ENCODE data around the gene TNFSF8. TPM values are rescaled to one million over a fixed set of nuclear protein-coding genes. Genes with fewer than 3 reads are reported as not detected.

Gene TNFSF8
- total RNA-seq, 1 donor from 2014 or later: not detected

DNA sequence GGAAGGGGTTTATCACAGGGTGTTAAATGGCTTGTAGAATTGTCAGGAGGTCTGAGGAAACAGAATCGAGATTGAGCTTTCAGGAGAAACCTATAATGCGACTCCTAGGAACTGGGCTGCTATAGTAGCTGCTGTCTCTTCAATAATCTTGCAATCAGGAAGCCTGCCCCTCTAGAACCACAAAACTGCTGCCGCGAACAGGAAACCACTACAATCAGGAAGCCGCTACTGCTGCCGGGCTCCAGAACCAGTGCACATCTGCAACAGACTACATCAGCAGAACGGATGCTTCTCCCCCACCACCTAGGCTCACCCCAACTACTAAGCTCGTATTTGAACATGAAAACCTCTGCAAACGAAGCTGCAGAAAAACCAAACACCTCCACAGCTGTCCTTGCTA, 31.6 kb downstream of the TNFSF8 start:
- TF ChIP-seq CTCF (IDR thresholded peaks at IDR 0.05; ENCODE audit: insufficient read depth, low read length, poor library complexity, severe bottlenecking): no peak
- DNase-seq (ENCODE audit: low read depth): no peak
- Histone ChIP-seq H3K27me3 (ENCODE audit: control insufficient read depth, insufficient read depth, low read length) (no peaks in the 10 kb centered on the region), H3K4me3 (ENCODE audit: low read depth, low read length) (no peak overlapping the region), H3K36me3 (ENCODE audit: control insufficient read depth, insufficient read depth, low read length) (no peaks in the 10 kb centered on the region)

GRCh38 chr9:114897196-114897595, 33.2 kb downstream of the TNFSF8 start:
- no peaks in the 10 kb centered on the region for H3K36me3 ChIP-seq (ENCODE audit: control insufficient read depth, insufficient read depth, low read length)
- no peak for TF ChIP-seq CTCF (IDR thresholded peaks at IDR 0.05; ENCODE audit: insufficient read depth, low read length, poor library complexity, severe bottlenecking)
- H3K27me3 ChIP-seq (ENCODE audit: control insufficient read depth, insufficient read depth, low read length): no peaks in the 10 kb centered on the region
- DNase-seq (ENCODE audit: low read depth): no peak
- no peak overlapping the region for H3K4me3 ChIP-seq (ENCODE audit: low read depth, low read length)

DNA sequence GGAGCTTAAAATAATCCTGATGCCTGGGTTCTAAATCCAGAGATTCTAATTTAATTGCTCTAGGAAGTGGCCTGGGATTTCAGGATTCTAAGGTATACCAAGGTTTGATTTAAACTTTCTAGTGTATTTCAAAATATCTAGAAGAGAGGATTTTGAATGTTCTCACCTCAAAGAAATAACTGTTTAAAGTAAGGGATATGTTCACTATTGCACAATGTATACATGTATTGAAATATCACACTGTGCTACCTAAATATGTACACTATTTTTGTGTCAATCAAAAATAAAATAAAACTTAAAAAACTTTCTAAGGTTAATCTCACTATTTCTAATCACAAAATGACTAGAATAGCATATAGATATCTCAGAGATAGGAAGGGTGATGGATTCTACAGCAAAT, 34.0 kb downstream of the TNFSF8 start:
- no peak for DNase-seq (ENCODE audit: low read depth)
- H3K36me3 ChIP-seq (ENCODE audit: control insufficient read depth, insufficient read depth, low read length): no peaks in the 10 kb centered on the region
- no peaks in the 10 kb centered on the region for H3K27me3 ChIP-seq (ENCODE audit: control insufficient read depth, insufficient read depth, low read length)
- TF ChIP-seq CTCF (IDR thresholded peaks at IDR 0.05; ENCODE audit: insufficient read depth, low read length, poor library complexity, severe bottlenecking): no peak
- H3K4me3 ChIP-seq (ENCODE audit: low read depth, low read length): no peak overlapping the region

DNA sequence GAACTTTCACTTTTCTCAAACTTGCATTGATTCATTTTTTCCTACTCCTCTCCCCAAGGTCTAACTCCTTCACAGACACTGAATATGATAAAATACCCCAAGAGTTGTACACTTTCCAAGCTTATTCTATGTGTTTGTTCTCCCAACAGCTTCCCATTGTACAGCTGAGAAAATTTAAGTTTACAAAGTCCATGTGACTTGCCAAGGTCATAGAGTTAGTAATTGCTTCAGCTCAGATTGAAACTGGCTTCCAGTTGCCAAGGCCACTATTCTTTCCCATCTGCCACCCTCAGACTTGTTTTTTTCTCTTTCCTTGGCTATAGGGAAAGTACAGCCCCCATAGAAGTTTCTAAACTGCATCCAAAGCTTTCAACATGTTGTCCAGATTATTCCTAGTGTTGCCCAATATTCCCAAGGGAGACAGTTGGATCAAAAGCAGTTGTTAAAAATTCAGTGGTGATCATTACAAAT, 34.8 kb downstream of the TNFSF8 start:
- TF ChIP-seq CTCF (IDR thresholded peaks at IDR 0.05; ENCODE audit: insufficient read depth, low read length, poor library complexity, severe bottlenecking): no peak
- H3K27me3 ChIP-seq (ENCODE audit: control insufficient read depth, insufficient read depth, low read length): no peaks in the 10 kb centered on the region
- no peak overlapping the region for H3K4me3 ChIP-seq (ENCODE audit: low read depth, low read length)
- no peak for DNase-seq (ENCODE audit: low read depth)
- H3K36me3 ChIP-seq (ENCODE audit: control insufficient read depth, insufficient read depth, low read length): no peaks in the 10 kb centered on the region

DNA sequence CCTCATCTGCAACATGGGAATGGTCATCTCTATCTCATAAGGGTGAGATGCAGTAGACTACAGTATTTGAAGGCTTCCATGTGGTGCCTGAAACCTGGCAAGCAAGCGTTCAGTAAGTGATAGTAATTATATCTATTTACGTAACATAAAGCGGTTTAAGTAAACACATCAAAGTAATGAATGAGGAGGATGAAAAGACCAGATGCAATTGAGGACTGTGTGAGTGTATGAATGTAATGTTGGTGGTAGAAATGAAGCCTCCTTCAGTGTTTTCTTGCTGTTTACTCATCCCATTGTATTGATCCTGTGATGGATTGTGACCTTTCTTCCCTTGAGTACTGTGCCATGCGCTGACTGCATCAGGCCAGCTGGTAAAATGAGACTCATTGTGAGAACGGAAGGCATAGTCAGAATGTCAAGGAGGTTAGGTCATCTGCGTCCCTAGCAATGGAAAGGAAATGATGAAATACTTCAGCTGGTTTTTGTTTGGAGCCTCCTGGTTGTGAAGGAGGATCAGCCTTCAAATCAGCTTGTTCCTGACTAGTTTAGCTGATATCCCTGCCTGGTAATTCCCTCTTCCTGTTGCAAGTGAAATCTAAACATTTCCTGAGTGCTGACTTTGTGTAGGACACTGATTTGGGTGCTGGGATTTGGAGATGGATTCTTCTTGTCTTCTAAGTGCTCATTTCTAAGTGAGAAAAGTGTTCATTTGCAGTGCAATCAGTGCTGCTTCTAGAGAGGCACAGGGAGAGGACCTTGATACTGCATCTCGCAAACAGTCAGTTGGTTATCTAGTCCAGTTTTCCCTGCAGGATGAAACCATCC, 35.6 kb downstream of the TNFSF8 start:
- DNase-seq (ENCODE audit: low read depth): peak; percentile 88

More for the DNA sequence above, 35.6 kb downstream of the TNFSF8 start:
- Histone ChIP-seq H3K27me3 (ENCODE audit: control insufficient read depth, insufficient read depth, low read length) (no peaks in the 10 kb centered on the region), H3K36me3 (ENCODE audit: control insufficient read depth, insufficient read depth, low read length) (no peaks in the 10 kb centered on the region), H3K4me3 (ENCODE audit: low read depth, low read length) (no peak overlapping the region)
- TF ChIP-seq CTCF (IDR thresholded peaks at IDR 0.05; ENCODE audit: insufficient read depth, low read length, poor library complexity, severe bottlenecking): no peak
